Prostate gland (tissue), 2 donors: ENCODE results near the gene FCN3. TPM values are rescaled to one million over a fixed set of nuclear protein-coding genes. Genes with fewer than 3 reads are reported as not detected.
A peak's percentile ranks its signal among the peaks of the same experiment; 100 is the strongest.

Source experiments
- DNase-seq: peaks from one replicate; pipeline ENCODE4 v3.0.0-alpha.2; 2019; ENCODE audit warnings: low spot score
- H3K27ac ChIP-seq, 2 donors: fragments of 200-600 bp; sonication (generic); 2 replicates each; pipeline ENCODE4 v1.5.1; 2017 to 2019
- H3K27me3 ChIP-seq: fragments of 200-600 bp; sonication (generic); replicated peaks from 2 replicates; pipeline ENCODE4 v1.5.1; 2019; ENCODE audit not compliant: insufficient read depth
- H3K36me3 ChIP-seq, 2 donors: fragments of 200-600 bp; sonication (generic); 1 replicate in 1 of 2; 2 replicates in 1 of 2; pipeline versions ENCODE4 v1.5.1 to v1.8.1; 2017 to 2019
- H3K4me1 ChIP-seq: fragments of 200-600 bp; sonication (generic); replicated peaks from 2 replicates; pipeline ENCODE4 v1.5.1; 2019
- H3K4me3 ChIP-seq, 2 donors: fragments of 200-600 bp; sonication (generic); 2 replicates each; pipeline ENCODE4 v1.5.1; 2017 to 2019
- H3K9me3 ChIP-seq: fragments of 200-600 bp; sonication (generic); 2 replicates; pipeline ENCODE4 v1.5.1; 2017
- POLR2A ChIP-seq: fragments of 450-650 bp; IDR thresholded peaks from one replicate; pipeline ENCODE4 v1.6.1; 2016; ENCODE audit warnings: antibody characterized with exemption, mild to moderate bottlenecking
- POLR2AphosphoS5 ChIP-seq: sonication (generic); formaldehyde crosslinking; IDR thresholded peaks from one replicate; pipeline ENCODE4 v1.6.1; 2017; ENCODE audit warnings: antibody characterized with exemption
- WGBS: methylation state at CpG from one replicate; pipeline ENCODE4 v1.1.5; 2018; 5-methylcytosine and 5-hydroxymethylcytosine counted together
- intact Hi-C: fragments of 100-400 bp; cut with DNase I; formaldehyde crosslinking; loops from one replicate; pipeline ENCODE4 v1.14.2; 2022
- total RNA-seq, 2 donors: library from RNA; depleted of rRNA; stranded (reverse); fragments of >200 nt; gene quantifications; one replicate each; pipeline ENCODE4 v1.1.0, GENCODE V29; 2016
- TF ChIP-seq, protein P1 (sequence below), 4 experiments: fragments of 200-600 bp in 2 of 4; fragments of 450-650 bp in 2 of 4; sonication (generic) in 2 of 4; IDR thresholded peaks; 1 replicate in 3 of 4; 2 replicates in 1 of 4; pipeline ENCODE4 v1.5.1; 2016 to 2019; ENCODE audit warnings: antibody characterized with exemption in 4 of 4, mild to moderate bottlenecking in 2 of 4, moderate library complexity in 2 of 4

FCN3 gene
- total RNA-seq, 2 donors from 2014 or later = 0.82 to 15.6 TPM

DNA sequence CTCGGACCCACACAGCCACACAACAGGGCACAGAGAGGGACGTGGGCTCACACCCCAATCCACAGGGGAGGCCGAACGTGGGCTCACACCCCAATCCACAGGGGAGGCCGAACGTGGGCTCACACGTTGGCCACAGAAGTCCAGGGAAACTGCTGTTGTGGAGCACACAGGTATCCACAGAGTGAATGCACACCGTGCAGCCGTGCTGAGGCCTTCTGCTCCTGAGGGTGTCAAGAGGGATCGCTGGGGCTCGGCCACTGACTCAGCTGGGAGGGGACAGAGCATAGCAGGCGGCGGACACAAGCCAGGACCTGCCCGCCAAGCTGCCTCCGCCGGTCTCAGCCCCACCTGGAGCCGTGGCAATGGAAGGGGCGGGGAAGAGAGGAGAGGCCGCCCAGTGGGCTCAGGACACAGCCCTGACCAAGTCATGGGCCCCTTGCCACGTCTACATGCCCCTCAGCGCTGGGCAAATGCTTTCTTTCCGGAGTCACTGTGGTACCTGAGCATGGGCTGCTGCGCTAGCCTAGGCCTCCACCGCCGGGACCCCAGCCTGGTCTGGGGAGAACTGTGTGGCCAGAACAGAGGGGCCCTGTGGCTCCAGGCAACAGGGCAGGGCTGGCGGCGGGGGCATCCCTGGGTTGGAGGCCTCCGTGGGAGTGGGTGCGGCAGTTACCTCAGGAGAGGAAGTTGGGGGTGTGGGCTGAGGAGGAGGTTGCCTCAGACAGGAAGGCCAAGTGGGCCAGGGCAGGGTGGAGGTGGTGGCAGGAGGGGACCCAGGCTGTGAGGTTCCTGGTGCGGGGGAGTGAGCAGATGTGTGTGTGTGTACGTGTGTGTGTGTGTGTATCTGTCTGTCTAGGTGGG, 31.6 kb downstream of the FCN3 start:
- no peaks in the 10 kb centered on the region for H3K4me1 ChIP-seq
- TF ChIP-seq, protein P1, sequence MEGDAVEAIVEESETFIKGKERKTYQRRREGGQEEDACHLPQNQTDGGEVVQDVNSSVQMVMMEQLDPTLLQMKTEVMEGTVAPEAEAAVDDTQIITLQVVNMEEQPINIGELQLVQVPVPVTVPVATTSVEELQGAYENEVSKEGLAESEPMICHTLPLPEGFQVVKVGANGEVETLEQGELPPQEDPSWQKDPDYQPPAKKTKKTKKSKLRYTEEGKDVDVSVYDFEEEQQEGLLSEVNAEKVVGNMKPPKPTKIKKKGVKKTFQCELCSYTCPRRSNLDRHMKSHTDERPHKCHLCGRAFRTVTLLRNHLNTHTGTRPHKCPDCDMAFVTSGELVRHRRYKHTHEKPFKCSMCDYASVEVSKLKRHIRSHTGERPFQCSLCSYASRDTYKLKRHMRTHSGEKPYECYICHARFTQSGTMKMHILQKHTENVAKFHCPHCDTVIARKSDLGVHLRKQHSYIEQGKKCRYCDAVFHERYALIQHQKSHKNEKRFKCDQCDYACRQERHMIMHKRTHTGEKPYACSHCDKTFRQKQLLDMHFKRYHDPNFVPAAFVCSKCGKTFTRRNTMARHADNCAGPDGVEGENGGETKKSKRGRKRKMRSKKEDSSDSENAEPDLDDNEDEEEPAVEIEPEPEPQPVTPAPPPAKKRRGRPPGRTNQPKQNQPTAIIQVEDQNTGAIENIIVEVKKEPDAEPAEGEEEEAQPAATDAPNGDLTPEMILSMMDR (IDR thresholded peaks at IDR 0.05) = no peak
- TF ChIP-seq POLR2A (peak; percentile 54), POLR2AphosphoS5 (peak; percentile 53)
- intact Hi-C loops = no loop called here
- whole genome bisulfite sequencing = 34% methylated on average over 28 of the region's 31 CpGs
- H3K4me3 ChIP-seq = peak overlapping the region; percentile 40 to 46
- peak; percentile 81 for DNase-seq
- no peaks in the 10 kb centered on the region for H3K36me3 ChIP-seq
- H3K27me3 ChIP-seq = no peaks in the 10 kb centered on the region
- peak overlapping the region; percentile 78 to 81 for H3K27ac ChIP-seq
- no peaks in the 10 kb centered on the region for H3K9me3 ChIP-seq

DNA sequence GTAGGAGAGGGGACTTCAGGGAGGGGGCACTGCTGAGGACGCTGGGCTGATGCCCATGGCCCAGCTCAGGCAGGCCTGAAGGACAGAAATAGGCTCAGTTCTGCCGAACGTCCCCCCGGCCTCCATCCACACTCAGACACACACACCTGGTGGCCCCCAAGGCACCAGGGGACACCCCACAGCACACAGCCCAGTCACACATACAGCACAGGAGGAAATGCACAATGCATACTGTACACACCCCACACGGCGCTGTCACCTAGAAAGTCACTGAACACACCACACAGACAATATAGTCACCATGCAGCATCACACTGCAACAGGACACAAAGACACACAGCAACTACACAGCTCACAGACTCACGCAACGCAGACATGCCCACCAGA, 32.2 kb downstream of the FCN3 start:
- peak overlapping the region; percentile 40 to 46 for H3K4me3 ChIP-seq
- intact Hi-C loops = no loop called here
- WGBS = 55% methylated on average over 7 of the region's 8 CpGs
- H3K4me1 ChIP-seq = no peaks in the 10 kb centered on the region
- H3K36me3 ChIP-seq = no peaks in the 10 kb centered on the region
- no peaks in the 10 kb centered on the region for H3K27me3 ChIP-seq
- peak overlapping the region; percentile 78 to 81 for H3K27ac ChIP-seq
- no peak for DNase-seq
- TF ChIP-seq, protein P1 (IDR thresholded peaks at IDR 0.05) = no peak
- no peak for TF ChIP-seq POLR2AphosphoS5
- TF ChIP-seq POLR2A = no peak
- no peaks in the 10 kb centered on the region for H3K9me3 ChIP-seq

DNA sequence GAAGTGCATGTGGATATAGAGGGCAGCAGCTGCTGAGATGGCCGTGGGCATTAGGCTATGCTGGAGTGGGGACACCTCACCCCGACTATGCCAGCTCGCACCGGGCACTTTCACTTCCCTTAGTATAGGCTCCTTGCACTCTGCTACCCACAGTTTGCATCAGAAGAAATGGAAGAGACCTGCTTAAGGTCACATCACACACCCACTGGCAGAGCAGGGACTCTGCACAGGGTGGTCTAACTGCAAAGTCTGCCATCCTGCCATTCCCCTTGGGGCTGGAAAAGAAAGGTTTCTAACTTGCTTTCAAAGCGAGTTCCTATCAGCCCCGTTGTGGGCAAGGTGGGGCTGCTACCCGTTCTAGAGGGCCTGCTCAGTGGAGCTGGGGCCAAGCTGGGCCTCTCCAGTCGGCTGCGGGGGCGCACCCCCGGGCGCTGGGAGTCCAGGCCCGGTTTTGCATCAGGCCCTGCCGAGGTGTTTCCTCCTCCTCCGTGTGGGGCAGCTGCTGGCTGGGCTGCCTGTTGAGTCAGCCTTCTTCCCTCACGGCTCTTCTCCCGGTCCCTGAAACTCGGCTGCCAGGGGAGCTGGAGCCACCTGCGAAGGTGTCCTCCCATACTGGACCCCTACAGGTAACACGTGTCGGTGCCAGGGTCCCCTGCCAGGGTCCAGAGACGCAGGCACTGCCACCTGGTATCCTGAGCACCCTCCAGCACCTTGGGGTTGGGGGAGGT, 32.9 kb downstream of the FCN3 start, which contains the start of gene SYTL1:
Gene SYTL1 (plus strand): TSS at position 498 of the 728 bp plus-strand sequence. CDS start 3,313 bp downstream, outside the sequence.
- intact Hi-C loops = no loop called here
- Histone ChIP-seq H3K4me3 (peak within 1 kb of the TSS; percentile 40 to 46), H3K4me1 (no peaks in the 10 kb centered on the region), H3K9me3 (no peaks in the 10 kb centered on the region), H3K36me3 (no peaks in the 10 kb centered on the region), H3K27me3 (no peaks in the 10 kb centered on the region), H3K27ac (peak within 1 kb of the TSS; percentile 78 to 81)
- WGBS = 20% methylated on average over 20 of the region's 22 CpGs
- peak; percentile 72 for DNase-seq
- TF ChIP-seq, protein P1 (IDR thresholded peaks at IDR 0.05) = no peak
- TF ChIP-seq POLR2AphosphoS5 (peak; percentile 63), POLR2A (peak; percentile 65)

DNA sequence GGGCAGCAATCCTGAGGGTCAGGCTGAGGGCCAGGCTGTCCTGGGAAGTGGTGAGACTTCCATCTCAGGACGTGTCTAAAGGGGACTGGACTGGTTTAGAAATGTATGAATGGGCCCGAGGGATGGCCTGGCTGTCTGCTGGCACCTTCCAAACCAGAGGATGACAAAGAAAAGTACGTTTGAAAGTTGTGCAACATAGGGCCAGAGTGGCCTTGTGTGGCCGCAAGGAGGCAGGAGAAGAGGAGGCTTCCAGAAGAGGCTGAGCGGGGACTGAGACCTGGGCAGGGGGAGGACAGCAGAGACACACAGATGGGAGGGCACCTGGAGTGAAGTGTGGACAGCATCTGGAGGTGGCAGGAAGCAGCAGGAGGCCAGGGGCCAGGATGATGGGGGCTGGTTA, 35.4 kb downstream of the FCN3 start:
- intact Hi-C loops = no loop called here
- H3K36me3 ChIP-seq = peaks cover 7 to 16% of the 10 kb centered on the region in 2 donors
- 60% methylated on average over 5 of the region's 5 CpGs for WGBS

More for the DNA sequence above, 35.4 kb downstream of the FCN3 start:
- no peak for DNase-seq
- Histone ChIP-seq H3K27ac (no peak overlapping the region), H3K4me1 (no peaks in the 10 kb centered on the region), H3K4me3 (no peak overlapping the region), H3K27me3 (no peaks in the 10 kb centered on the region), H3K9me3 (no peaks in the 10 kb centered on the region)
- TF ChIP-seq, protein P1 (IDR thresholded peaks at IDR 0.05) = no peak
- TF ChIP-seq POLR2AphosphoS5 (no peak), POLR2A (no peak)
